Head of caudate nucleus (tissue), 42 donors: ENCODE data around the gene MRNIP.

Experiments
- DNase-seq, 42 donors: peaks; one replicate each; pipeline versions ENCODE4 v3.0.0 to v3.0.0-alpha.2; 2020 to 2021; ENCODE audit warnings: mixed read lengths in 7 of 42
- intact Hi-C: fragments of 100-400 bp; cut with DNase I; formaldehyde crosslinking; loops from one replicate; pipeline ENCODE4 v1.15.0; 2022

MRNIP gene

GRCh38 chr5:179830818-179831468 is 27.7 kb downstream of the MRNIP start:
- DNase-seq, result no peak

GRCh38 chr5:179829732-179830435 is 28.7 kb downstream of the MRNIP start:
- intact Hi-C loops, result no loop called here

More at GRCh38 chr5:179830818-179831468, 27.7 kb downstream of the MRNIP start:
- intact Hi-C loops, result no loop called here

GRCh38 chr5:179828756-179829421 is 29.7 kb downstream of the MRNIP start:
- no peak for DNase-seq
- intact Hi-C loops, result no loop called here

More at GRCh38 chr5:179829732-179830435, 28.7 kb downstream of the MRNIP start:
- no peak for DNase-seq

GRCh38 chr5:179827680-179828079 is 30.9 kb downstream of the MRNIP start:
- DNase-seq, result no peak
- intact Hi-C loops, result no loop called here

- intact Hi-C loops, result no loop called here
- no peak for DNase-seq
These were observed 32.9 kb downstream of the MRNIP start for GRCh38 chr5:179825655-179826182.

- intact Hi-C loops, result loop anchor here (5.0 kb wide), 1 partner anchor 33 kb away; the partner anchor contains the start of gene MRNIP
These were observed 33.9 kb downstream of the MRNIP start for GRCh38 chr5:179824745-179825112.

GRCh38 chr5:179823937-179824744 is 34.5 kb downstream of the MRNIP start:
- intact Hi-C loops, result loop anchor here (5.0 kb wide), 1 partner anchor 33 kb away; the partner anchor contains the start of gene MRNIP
- DNase-seq, result no peak

More at GRCh38 chr5:179824745-179825112, 33.9 kb downstream of the MRNIP start:
- DNase-seq, result no peak

GRCh38 chr5:179822444-179822990 is 36.1 kb downstream of the MRNIP start:
- no peak for DNase-seq
- intact Hi-C loops, result loop anchor here (5.0 kb wide), 1 partner anchor 35 kb away; the partner anchor contains the start of gene MRNIP

GRCh38 chr5:179822059-179822432 is 36.6 kb downstream of the MRNIP start:
- no peak for DNase-seq
- intact Hi-C loops, result loop anchor here (5.0 kb wide), 1 partner anchor 35 kb away; the partner anchor contains the start of gene MRNIP

- peak; percentile 81 to 96 (median 91) for DNase-seq
- intact Hi-C loops, result loop anchor here (5.0 kb wide), 1 partner anchor 36 kb away; the partner anchor contains the start of gene MRNIP
These were observed 37.1 kb downstream of the MRNIP start for GRCh38 chr5:179821298-179822058.

GRCh38 chr5:179820483-179821297 is 37.9 kb downstream of the MRNIP start, which contains the start of gene SQSTM1:
Gene SQSTM1 (plus strand): TSS chr5:179820905. CDS start chr5:179820937, 32 bp downstream.
- intact Hi-C loops, result loop anchor here (5.0 kb wide), 1 partner anchor 37 kb away; the partner anchor contains the start of gene MRNIP
- DNase-seq, result peak; percentile 60 to 96 (median 92)

GRCh38 chr5:179820127-179820482 is 38.5 kb downstream of the MRNIP start:
- intact Hi-C loops, result loop anchor here (5.0 kb wide), 1 partner anchor 37 kb away; the partner anchor contains the start of gene MRNIP
- DNase-seq, result no peak

- DNase-seq, result peak in 40 of 42 donors; percentile 43 to 90 (median 72)
- intact Hi-C loops, result loop anchor here (5.0 kb wide), 1 partner anchor 38 kb away; the partner anchor contains the start of gene MRNIP
These were observed 39.1 kb downstream of the MRNIP start for GRCh38 chr5:179819296-179820126.

GRCh38 chr5:179818746-179819295 is 39.8 kb downstream of the MRNIP start:
- DNase-seq, result peak; percentile 85 to 98 (median 93)
- intact Hi-C loops, result no loop called here
